ENCODE results near the gene MRPL12.

Gene MRPL12

DNA sequence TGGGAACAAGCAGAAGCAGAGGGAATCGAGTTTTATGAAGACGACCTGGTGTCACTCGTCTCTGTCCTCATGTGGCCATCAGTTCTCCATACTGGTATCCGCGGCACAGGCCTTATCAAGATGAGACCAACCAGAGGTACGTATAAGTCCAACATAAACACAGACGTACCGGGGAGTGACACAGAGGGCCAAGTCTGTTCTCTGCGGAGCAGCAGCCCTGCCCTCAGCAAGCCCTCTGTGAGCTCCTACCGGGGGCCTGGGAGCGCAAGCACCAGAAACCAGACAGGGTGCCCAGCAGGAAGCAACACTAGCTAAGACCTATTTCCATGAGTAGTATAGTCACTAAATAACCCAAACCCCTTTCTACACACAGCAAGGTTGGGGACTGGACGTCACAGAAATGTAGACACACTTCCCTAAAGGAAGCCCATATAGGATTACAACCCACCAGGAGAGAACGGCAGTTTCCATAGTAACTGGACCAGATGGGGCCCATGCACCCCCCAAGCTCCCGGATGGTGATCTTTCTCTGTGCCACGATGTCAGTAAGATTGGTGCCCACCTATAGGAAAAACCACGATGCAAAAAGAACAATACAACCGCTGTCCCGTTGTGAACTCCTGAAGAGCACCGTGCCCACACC is 20.5 kb upstream of the MRPL12 start:
- DNase-seq (ENCODE audit: low read depth), result no peak

DNA sequence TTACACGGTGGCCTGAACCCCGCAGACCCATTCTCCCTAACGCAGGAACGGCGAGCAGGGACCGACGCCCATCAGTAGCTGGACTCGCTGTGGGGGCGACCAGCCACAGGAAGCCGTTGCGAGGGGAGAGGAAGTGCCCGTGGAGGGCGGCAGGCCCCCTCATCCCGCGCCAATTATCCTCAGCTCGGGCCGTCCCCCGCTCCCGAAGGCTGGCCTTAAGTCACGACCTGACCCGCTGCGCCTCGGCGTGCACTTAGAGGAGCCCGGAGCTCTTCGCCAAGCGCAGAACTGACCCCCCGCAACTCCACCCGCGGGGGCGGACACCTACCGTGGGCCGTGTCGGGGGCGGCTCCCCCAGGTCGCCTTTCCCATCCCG is 20.0 kb upstream of the MRPL12 start:
- no peak for DNase-seq (ENCODE audit: low read depth)

DNA sequence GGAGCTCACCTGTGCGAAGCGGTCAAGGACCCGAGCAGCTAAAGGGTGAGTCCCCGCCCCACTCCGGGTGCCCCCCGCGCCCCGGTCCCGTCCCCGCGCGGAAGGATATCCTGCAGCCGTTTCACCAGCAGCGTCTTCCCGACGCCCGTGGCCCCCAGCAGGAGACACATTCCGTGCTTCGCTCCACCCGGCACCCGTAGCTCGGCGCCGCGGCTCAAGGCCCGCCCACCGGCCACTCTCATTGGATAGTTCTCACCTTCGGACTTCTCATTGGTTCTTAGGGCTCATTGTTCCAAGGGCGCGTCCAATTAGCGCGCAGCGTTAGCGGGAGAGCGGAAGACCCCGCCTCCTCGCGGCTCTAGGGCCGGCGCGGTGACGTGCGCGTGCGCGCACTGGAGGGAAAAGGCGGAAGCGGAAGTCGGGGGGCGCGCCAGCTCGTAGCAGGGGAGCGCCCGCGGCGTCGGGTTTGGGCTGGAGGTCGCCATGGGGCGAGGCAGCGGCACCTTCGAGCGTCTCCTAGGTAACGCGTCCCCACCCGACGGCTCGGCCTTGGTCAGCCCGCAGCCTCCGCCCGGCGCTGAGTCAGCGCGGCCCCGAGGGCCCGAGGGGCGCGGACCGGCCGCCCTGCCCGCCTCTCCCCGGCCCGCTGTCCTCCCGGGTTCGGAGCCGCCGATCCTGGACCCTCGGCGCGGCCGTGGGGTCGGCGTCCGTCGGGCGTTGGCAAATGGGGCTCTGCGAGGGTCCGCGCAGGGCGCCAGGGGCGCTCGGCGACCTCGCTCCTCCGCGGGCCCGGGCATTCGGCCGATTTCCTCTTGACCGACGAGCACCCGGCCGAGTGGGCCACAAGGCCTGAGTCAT is 19.4 kb upstream of the MRPL12 start, which contains the start of the genes ARL16 and HGS:
Gene ARL16 (minus strand): TSS at position 214 of the 858 bp plus-strand sequence. CDS start 44 bp downstream, at position 170.
Gene HGS (plus strand): TSS at position 428 of the 858 bp plus-strand sequence. CDS start 56 bp downstream, at position 484.
- DNase-seq (ENCODE audit: low read depth), result peak; percentile 98

DNA sequence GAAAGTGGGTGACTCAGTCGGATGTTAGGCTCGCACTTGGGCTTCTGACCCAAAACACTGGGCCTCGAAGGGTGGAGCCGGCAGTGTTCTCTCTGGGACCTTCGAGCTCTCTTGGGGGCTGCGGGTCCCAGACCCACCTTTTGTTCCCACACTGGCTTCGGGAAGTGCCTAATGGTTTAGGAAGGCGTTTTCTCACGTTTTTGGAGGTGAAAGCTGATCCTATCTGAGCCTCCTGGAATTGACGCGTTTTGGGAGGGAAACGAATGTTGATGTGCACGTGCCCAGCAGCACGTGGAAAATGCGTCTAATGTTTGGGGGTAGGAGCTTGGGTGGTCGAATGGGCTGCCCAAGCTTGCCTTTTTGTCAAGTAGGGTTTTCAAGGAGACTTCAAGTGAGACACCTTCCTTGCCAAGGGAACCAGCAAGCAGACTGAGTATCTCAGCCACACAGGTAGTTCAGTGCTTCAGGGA is 18.7 kb upstream of the MRPL12 start:
- DNase-seq (ENCODE audit: low read depth), result no peak

DNA sequence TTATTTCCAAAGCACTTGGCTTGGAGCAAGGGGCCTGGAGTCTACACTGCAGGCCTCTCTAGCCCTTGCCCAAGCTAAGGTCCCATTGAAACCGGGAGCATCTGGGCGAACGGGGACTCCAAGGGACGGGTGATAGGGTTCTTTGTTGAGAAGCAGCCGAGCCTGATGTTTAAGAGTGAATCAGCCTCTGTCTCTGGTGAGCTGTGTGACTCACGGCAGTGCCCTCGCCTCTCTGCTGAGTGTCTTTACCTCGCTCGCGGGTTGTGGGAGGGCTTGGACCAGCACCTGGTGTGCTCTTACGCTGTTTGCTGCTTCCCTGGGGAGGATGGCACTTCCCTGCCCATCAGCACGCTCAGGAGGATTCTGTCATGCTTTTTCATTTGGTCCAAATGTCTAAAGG is 18.1 kb upstream of the MRPL12 start:
- peak; percentile 45 for DNase-seq (ENCODE audit: low read depth)

DNA sequence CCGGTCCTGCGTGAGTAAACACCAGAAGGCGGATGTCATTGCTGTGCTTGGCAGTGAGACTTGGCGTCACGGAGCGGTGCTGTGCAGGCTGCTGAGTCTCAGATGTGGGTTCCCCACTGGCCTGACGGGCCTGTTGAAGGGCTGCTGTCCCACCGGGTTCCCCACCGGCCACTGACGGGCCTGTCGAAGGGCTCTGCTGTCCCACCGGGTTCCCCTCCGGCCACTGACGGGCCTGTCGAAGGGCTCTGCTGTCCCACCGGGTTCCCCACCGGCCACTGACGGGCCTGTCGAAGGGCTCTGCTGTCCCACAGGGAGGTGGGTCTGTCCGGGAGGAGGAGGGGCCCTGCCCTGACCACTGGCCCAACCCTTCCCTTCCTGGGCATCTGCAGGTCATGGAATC is 16.6 kb upstream of the MRPL12 start:
- no peak for DNase-seq (ENCODE audit: low read depth)

DNA sequence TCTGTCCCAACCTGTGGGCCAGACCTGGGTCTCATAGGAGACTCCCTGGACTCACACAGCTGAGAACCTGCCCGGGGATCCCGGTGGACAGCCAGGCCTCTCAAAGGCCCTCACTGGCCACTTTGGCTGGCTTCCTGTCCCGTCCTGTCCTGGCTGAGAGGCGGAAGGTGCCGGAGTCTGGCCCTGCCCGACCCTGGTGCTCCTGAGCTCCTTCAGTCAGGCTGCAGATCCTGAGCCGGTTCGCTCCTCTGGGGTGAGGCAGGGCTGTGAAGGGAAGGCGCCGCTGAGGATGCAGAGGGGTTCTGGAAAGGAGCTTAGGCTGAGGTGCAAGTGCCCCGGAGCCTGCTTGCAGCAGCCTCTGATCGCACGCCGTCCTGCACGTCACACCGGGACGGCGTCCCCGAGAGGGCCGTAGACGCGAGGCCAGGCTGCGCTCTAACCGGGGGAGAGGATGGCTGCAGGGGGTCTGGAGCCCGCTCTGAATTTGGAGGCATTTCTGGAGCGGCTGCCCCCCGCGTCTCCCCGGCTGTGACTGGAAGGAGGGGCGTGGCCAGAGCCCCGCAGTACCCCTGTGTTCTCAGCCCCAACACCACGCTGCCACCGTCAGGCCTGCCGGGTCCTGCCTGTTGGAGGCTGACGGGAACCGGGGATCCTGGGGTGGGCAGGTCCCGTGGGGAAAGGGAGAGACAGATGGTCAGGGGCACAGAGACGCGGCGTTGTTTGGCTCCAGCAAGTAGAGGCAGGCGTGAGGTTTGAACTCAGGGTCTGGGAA is 15.2 kb upstream of the MRPL12 start:
- no peak for DNase-seq (ENCODE audit: low read depth)

DNA sequence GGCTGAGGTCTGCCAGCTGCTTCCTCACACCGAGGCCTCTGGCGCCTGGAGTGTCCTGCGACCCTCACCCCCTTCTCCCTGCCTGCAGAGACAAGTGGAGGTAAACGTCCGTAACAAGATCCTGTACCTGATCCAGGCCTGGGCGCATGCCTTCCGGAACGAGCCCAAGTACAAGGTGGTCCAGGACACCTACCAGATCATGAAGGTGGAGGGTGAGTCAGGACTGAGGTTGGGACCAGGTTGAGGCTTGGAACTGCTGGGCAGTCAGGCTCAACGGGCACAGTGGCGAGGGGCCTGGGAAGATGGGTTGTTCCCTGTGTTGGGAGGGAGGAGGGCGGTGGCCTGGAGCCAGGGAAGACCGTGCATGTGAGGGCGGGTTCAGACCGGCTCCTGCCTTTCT is 14.6 kb upstream of the MRPL12 start:
- no peak for DNase-seq (ENCODE audit: low read depth)

DNA sequence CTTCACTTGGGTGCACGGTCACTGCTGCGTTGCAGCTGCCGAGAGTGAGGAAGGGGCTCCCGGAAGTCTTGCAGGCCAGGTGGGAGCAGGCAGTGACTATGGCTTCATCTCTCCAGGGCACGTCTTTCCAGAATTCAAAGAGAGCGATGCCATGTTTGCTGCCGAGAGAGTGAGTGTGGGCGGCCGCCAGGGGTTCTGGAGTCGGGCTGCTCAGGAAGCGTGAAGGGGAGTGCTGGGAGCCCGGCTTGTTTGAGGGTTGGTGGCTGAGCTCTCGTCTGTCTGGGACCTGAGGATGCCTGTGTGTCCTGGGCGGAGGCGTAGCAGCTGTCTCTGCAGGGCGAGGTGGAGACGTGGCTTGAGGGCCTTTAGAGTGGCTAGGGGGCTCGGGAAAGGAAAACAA is 13.1 kb upstream of the MRPL12 start:
- no peak for DNase-seq (ENCODE audit: low read depth)

DNA sequence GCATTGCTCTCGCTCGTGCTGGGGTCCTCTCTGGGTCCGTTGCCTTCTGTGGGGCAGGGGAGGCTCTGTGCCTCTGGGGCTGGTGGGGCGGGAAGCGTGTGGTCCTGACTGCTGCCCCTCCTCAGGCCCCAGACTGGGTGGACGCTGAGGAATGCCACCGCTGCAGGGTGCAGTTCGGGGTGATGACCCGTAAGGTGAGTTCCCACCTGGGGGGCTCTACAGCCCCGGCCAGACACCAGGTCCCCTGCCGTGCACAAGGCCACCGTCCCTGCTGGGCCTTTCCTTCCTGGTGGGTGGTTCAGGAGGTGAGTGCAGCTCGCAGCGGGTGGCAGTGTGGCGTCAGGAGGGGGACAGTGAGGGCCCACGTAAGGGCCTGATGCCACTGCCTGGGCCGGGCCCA is 12.6 kb upstream of the MRPL12 start:
- no peak for DNase-seq (ENCODE audit: low read depth)

DNA sequence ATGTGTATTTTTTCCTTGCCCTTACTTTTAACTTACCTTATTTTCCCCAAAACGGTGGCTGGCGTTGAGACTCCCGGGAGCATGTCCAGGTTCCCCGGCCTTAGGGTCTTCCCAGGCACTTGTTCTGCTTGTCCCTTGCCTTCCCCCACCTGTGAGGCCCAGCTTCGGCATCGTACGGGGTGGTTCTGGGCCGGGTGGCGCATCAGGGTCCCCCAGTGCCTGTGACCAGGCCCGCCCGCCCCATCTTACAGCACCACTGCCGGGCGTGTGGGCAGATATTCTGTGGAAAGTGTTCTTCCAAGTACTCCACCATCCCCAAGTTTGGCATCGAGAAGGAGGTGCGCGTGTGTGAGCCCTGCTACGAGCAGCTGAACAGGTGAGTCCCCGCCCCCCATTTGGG is 12.0 kb upstream of the MRPL12 start:
- no peak for DNase-seq (ENCODE audit: low read depth)

DNA sequence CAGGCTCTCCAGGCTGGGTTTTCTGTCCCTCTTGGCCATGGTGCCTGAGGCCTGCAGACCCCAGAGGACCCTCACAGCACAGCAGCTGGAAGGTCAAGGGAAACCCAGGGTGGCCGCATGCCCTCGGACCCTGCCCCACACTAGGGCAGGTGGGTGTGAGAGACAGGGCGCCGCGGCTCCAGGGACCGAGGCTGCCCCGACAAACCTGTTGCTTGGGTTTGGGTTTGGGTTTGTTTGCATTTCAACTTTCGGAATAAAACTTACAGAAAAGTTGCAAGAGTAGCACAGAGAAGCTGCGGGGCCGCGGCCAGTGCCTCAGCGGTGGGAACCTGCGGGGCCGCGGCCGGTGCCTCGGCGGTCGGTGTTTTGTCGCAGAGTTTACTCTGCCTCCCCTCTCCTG is 11.6 kb upstream of the MRPL12 start:
- DNase-seq (ENCODE audit: low read depth), result no peak

DNA sequence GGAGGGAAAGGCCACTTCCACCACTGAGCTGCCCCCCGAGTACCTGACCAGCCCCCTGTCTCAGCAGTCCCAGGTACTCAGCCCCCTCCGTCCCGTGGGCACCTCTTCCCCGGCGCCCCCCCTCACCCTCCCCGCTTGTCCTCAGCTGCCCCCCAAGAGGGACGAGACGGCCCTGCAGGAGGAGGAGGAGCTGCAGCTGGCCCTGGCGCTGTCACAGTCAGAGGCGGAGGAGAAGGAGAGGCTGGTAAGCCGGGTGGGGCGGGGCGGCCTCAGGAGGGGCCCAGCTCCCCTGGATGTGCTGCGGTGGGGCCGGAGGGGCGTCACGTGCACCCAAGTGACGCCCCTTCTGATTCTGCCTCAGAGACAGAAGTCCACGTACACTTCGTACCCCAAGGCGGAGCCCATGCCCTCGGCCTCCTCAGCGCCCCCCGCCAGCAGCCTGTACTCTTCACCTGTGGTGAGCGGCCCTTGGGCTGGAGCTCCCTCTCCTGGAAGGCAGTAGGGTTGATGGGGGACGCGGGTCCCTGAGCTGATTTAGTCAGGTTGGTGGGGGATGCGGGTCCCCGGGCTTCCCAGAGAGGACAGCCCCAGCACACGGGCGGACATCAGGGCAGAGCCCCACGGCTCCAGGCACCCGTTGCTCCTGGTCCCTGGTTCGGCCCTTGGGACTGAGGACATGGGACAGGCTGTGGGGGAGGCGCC is 9.5 kb upstream of the MRPL12 start:
- DNase-seq (ENCODE audit: low read depth), result no peak

DNA sequence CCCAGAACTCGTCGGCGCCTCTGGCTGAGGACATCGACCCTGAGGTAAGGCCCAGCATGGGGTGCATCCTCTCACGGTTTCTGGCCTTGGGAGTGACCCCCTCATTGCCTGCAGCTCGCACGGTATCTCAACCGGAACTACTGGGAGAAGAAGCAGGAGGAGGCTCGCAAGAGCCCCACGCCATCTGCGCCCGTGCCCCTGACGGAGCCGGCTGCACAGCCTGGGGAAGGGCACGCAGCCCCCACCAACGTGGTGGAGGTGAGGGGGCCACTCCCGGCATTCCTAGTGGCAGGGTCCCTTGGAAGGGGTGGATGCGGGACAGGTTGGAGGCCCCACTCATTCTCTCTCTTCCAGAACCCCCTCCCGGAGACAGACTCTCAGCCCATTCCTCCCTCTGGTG is 8.4 kb upstream of the MRPL12 start:
- DNase-seq (ENCODE audit: low read depth), result no peak

DNA sequence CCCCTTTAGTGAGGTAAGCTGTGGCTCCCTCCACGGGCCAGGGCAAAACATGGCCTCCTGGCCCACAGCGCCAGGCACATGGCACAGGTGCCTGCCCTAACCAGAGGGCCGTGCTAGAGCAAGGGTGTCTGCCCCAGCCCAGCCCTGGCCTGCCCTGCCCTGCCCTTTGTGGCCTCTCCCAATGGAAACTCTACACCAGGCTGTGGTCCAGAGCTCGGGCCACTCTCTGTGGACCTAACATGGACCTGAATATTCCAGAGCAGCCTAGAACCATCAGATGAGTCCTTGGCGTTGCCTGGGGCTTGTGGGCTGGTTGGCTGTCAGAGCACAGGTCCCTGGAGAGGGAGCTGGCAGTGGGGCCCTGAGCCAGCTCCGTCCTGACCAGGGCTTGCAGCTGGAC is 8.0 kb upstream of the MRPL12 start:
- no peak for DNase-seq (ENCODE audit: low read depth)

DNA sequence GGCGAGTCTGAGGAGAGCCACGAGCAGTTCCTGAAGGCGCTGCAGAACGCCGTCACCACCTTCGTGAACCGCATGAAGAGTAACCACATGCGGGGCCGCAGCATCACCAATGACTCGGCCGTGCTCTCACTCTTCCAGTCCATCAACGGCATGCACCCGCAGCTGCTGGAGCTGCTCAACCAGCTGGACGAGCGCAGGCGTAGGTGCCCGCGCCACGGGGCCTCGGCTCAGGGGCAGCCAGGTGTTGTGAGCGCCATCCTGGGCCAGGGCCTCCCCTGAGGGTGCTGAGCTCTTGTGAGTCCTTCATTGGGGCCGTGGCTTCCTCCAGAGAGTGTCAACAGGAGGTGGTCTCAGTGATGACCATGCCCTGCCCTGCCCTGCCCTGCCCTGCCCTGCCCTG is 7.4 kb upstream of the MRPL12 start:
- no peak for DNase-seq (ENCODE audit: low read depth)

DNA sequence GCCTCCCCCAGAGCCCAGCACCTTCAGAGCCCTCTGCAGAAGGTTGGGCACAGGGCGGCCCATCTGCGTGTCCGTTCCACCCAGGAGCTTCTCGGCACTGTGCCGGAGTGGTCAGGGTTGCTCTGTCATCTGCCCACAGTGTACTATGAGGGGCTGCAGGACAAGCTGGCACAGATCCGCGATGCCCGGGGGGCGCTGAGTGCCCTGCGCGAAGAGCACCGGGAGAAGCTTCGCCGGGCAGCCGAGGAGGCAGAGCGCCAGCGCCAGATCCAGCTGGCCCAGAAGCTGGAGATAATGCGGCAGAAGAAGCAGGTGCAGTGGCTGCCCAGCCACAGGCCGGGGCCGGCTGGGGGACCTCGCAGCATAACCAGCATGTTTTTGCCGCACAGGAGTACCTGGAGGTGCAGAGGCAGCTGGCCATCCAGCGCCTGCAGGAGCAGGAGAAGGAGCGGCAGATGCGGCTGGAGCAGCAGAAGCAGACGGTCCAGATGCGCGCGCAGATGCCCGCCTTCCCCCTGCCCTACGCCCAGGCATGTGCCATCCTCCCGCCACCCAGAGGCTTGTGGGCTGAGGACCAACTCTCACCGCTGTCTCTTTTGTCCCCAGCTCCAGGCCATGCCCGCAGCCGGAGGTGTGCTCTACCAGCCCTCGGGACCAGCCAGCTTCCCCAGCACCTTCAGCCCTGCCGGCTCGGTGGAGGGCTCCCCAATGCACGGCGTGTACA is 6.8 kb upstream of the MRPL12 start:
- DNase-seq (ENCODE audit: low read depth), result no peak

DNA sequence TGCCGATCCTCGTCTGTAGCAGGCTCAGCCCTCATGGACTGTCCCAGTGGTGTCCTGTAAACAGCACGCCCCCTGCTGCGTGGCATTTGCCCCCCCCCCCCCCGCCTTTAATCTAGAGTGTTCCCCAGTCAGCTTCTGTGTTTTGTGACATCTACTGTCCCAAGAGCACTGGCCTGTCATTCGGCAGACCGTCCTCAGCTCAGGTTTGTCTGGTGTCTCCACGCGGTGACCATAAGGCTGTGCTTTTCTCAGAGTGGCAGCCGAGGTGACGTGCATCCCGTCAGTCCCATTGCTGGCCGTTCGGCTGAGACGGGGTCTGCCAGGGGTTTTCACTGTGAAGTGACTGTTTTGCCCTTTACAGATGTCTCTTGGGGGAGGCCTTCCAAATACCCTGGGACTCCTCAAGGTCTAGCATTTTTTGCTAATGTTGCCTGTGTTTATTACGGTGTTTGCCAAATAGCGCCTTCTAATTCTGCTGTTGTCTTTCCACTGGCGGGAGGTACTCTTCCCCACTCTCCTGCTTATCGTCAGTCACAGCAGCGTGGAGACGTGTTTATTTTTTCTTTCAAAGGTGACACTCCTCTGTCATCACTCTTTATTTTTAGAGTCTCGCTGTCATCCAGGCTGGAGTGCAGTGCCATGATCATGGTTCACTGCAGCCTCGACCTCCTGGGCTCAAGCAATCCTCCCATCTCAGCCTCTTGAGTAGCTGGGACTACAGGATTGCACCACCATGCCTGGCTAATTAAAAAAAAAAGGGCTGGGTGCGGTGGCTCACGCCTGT is 5.7 kb upstream of the MRPL12 start:
- DNase-seq (ENCODE audit: low read depth), result no peak

DNA sequence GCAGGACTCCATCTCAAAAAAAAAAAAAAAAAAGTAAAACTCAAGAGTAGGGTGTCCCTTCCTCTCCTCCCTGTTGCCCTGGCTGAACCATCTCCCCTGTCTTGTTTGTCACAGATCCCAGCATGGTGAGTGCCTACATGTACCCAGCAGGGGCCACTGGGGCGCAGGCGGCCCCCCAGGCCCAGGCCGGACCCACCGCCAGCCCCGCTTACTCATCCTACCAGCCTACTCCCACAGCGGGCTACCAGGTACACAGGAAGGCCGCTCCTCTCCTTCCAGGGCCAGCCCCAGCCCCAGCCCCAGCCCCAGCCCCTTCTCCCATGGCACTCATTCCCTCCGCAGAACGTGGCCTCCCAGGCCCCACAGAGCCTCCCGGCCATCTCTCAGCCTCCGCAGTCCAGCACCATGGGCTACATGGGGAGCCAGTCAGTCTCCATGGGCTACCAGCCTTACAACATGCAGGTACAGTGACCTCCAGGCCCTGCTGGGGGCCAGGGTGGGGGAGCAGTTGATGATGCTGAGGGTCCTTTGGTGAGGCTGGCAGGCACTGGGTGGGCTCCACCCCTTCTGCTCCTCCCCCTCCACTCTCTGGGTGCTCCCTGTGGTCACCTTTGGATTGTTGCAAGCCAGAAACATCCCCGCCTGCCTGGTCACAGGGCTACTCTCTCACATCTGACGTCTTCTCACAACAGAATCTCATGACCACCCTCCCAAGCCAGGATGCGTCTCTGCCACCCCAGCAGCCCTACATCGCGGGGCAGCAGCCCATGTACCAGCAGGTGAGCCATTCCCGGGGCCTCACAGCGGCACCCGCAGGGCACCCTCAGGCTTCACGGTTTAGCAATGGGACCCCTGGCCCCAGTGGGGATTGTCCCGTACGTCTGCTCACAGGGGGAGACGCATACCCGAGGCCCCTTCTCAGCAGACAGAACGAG is 2.5 kb upstream of the MRPL12 start:
- no peak for DNase-seq (ENCODE audit: low read depth)
